K562 (cell line): ENCODE results near the gene ZFYVE28. TPM values are rescaled to one million over a fixed set of nuclear protein-coding genes. Genes with fewer than 3 reads are reported as not detected.

Experiments
- ARNT ChIP-seq, 2 experiments: fragments of 450-650 bp; IDR thresholded peaks; 2 replicates each; pipeline ENCODE4 v1.6.1; 2016; ENCODE audit warnings: mild to moderate bottlenecking in 1 of 2
- KAT7 ChIP-seq: sonication (generic); formaldehyde crosslinking; IDR thresholded peaks from 2 replicates; pipeline ENCODE4 v1.8.0; 2022; ENCODE audit warnings: missing genetic modification reagents, mild to moderate bottlenecking, borderline replicate concordance
- PPARD ChIP-seq: fragments of 250-450 bp; sonication (Bioruptor Pico); IDR thresholded peaks from 2 replicates; pipeline ENCODE4 v1.8.0; 2022; ENCODE audit warnings: inconsistent platforms, mild to moderate bottlenecking, moderate library complexity
- SP1 ChIP-seq: sonication (generic); formaldehyde crosslinking; IDR thresholded peaks from 2 replicates; pipeline ENCODE4 v1.8.1; 2022; ENCODE audit warnings: mild to moderate bottlenecking, missing genetic modification reagents
- TFAM ChIP-seq: fragments of 250-450 bp; sonication (Bioruptor Pico); conservative IDR thresholded peaks from 2 replicates; pipeline ENCODE4 v1.5.0; 2021; ENCODE audit warnings: mild to moderate bottlenecking, moderate library complexity
- ZNF384 ChIP-seq: IDR thresholded peaks from 2 replicates; pipeline ENCODE4 v1.6.1; 2012; ENCODE audit warnings: low read depth, low read length, improper control_type of control experiment
- ZNF766 ChIP-seq: fragments of 200-800 bp; sonication (Bioruptor generic); conservative IDR thresholded peaks from 2 replicates; pipeline ENCODE4 v1.6.1; 2016; ENCODE audit warnings: missing genetic modification characterization, missing compliant biosample characterization
- polyA plus RNA-seq, 8 experiments: library from polyadenylated mRNA; depleted of rRNA in 4 of 8; stranded (reverse) in 5 of 8; unstranded in 3 of 8; fragments of >200 nt; fragmentation: Nextera tagmentation in 2 of 8; fragmentation: Illumina TruSeq in 1 of 8; extraction: Ambion mirVana in 2 of 8; extraction: Trizol in 1 of 8; gene quantifications; 2 replicates each; pipeline versions ENCODE4 v1.2.1 to v1.2.3, GENCODE V29; 2011 to 2014; ENCODE audit warnings: inconsistent platforms in 1 of 8, missing spikeins in 1 of 8
- total RNA-seq, 7 experiments: library from RNA; depleted of rRNA in 6 of 7; stranded (reverse); fragments of >200 nt in 6 of 7; fragmentation: Illumina TruSeq in 2 of 7; extraction: Trizol in 2 of 7; gene quantifications; 2 replicates each; pipeline versions ENCODE4 v1.2.1 to v1.2.3, GENCODE V29; 2011 to 2021; ENCODE audit warnings: low replicate concordance in 1 of 7
- TF ChIP-seq, protein P1 (sequence below), 2 experiments: IDR thresholded peaks; 2 replicates each; pipeline ENCODE4 v1.6.1; 2011; ENCODE audit warnings: borderline replicate concordance in 1 of 2, control low read depth in 1 of 2, low read depth in 1 of 2, low read length in 1 of 2, mild to moderate bottlenecking in 1 of 2, mixed read lengths in 1 of 2, moderate library complexity in 1 of 2; ENCODE audit not compliant: insufficient read depth in 1 of 2, insufficient read length in 1 of 2, poor library complexity in 1 of 2, severe bottlenecking in 1 of 2; ENCODE audit errors: extremely low read depth in 1 of 2
- TF ChIP-seq, protein P2 (sequence below): sonication (generic); formaldehyde crosslinking; IDR thresholded peaks from 2 replicates; pipeline ENCODE4 v1.9.0; 2022; ENCODE audit warnings: mild to moderate bottlenecking, missing genetic modification reagents
- TF ChIP-seq, protein P3 (sequence below), 3 experiments: IDR thresholded peaks in 2 of 3; conservative IDR thresholded peaks in 1 of 3; 2 replicates each; pipeline ENCODE4 v1.5.1; 2011 to 2012; ENCODE audit warnings: low read length in 3 of 3, mild to moderate bottlenecking in 3 of 3, control low read depth in 2 of 3, improper control_type of control experiment in 1 of 3, inconsistent platforms in 1 of 3, low read depth in 1 of 3, mixed read lengths in 1 of 3, moderate library complexity in 1 of 3; ENCODE audit not compliant: insufficient read depth in 2 of 3
- TF ChIP-seq, protein P4 (sequence below): sonication (generic); formaldehyde crosslinking; IDR thresholded peaks from 2 replicates; pipeline ENCODE4 v1.8.0; 2022; ENCODE audit warnings: mild to moderate bottlenecking, missing genetic modification reagents
- TF ChIP-seq, protein P5 (sequence below): fragments of 250-450 bp; sonication (Bioruptor Pico); IDR thresholded peaks from 2 replicates; pipeline ENCODE4 v1.4.0; 2020; ENCODE audit warnings: mild to moderate bottlenecking, moderate library complexity

Gene ZFYVE28
- total and polyA plus RNA-seq, 9 of the 15 experiments (the other 6 are each of a cell fraction or from before 2014, with no cell fraction given) = 1.3 to 24.8 (median 8.9) TPM

DNA sequence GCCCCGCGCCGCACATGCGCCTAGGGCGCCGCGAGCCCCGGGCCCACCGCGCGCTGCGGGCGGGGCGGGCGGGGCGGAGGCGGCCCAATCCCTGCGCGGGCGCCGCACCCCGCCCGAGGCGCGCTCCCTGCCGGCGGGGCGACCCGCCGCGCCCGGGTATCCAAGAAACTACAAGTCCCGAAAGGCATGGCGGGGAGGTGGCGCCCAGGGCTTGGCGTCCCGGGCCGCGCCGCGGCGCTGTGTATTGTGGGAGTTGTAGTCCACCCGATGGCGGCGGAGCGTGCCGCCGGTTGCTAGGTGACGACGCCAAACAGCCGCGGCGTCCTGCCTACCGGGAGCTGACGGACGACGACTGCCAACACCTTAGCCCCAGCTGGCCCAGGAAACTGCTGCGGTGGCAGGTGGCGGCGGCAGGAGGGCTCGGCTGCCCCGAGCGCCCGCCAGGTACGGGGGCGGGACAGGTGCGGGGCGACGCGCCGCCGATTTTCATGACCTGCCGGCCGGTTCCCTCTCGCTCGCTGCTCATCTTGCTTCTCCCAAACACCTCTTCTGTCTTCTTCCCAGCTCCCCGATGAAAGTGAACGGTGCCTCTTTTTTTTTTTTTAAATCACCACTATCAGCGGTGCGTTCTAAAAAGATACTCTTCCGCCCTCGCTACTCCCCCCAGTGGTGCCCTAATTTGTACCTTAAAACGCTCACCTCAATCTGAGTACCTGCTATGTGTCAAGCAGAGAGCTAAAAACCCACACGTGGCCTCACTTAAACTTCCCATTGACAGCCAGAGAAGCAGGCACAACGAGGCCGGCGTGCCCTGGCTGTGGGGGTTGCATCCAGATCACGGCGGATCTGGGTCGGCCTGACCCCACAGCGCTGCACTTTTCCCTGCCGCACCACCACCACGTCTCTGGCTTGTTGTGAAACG is 466 bp upstream of the ZFYVE28 start, which contains the start of gene CFAP99 (continued):
- TF ChIP-seq PPARD (CRISPR knock-in tag) (no peak), ZNF766 (peak; percentile 96), KAT7 (peak; percentile 63; the same call in 1 of the 2 replicates), SP1 (CRISPR knock-in tag) (peak; percentile 36; the same call in 1 of the 2 replicates), TFAM (CRISPR knock-in tag) (no peak), ARNT (IDR thresholded peaks at IDR 0.05) (no peak), ZNF384 (no peak)
- TF ChIP-seq, protein P1, sequence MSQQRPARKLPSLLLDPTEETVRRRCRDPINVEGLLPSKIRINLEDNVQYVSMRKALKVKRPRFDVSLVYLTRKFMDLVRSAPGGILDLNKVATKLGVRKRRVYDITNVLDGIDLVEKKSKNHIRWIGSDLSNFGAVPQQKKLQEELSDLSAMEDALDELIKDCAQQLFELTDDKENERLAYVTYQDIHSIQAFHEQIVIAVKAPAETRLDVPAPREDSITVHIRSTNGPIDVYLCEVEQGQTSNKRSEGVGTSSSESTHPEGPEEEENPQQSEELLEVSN (IDR thresholded peaks at IDR 0.05; ENCODE audit: borderline replicate concordance in 1 of 2, extremely low read depth in 1 of 2, insufficient read depth in 1 of 2, insufficient read length in 1 of 2, low read depth in 1 of 2, low read length in 1 of 2, poor library complexity in 1 of 2, severe bottlenecking in 1 of 2) = peak; percentile 29 to 58
- TF ChIP-seq, protein P2, sequence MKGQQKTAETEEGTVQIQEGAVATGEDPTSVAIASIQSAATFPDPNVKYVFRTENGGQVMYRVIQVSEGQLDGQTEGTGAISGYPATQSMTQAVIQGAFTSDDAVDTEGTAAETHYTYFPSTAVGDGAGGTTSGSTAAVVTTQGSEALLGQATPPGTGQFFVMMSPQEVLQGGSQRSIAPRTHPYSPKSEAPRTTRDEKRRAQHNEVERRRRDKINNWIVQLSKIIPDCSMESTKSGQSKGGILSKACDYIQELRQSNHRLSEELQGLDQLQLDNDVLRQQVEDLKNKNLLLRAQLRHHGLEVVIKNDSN = peak; percentile 48; the same call in 1 of the 2 replicates
- TF ChIP-seq, protein P3, sequence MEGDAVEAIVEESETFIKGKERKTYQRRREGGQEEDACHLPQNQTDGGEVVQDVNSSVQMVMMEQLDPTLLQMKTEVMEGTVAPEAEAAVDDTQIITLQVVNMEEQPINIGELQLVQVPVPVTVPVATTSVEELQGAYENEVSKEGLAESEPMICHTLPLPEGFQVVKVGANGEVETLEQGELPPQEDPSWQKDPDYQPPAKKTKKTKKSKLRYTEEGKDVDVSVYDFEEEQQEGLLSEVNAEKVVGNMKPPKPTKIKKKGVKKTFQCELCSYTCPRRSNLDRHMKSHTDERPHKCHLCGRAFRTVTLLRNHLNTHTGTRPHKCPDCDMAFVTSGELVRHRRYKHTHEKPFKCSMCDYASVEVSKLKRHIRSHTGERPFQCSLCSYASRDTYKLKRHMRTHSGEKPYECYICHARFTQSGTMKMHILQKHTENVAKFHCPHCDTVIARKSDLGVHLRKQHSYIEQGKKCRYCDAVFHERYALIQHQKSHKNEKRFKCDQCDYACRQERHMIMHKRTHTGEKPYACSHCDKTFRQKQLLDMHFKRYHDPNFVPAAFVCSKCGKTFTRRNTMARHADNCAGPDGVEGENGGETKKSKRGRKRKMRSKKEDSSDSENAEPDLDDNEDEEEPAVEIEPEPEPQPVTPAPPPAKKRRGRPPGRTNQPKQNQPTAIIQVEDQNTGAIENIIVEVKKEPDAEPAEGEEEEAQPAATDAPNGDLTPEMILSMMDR (IDR thresholded peaks at IDR 0.05 in 2 of 3, conservative IDR thresholded peaks at IDR 0.05 in 1 of 3; ENCODE audit: insufficient read depth in 2 of 3, low read depth in 1 of 3, low read length in 3 of 3) = peak; percentile 19 to 37 (median 23); a peak in 4 of 6 replicates
- TF ChIP-seq, protein P4, sequence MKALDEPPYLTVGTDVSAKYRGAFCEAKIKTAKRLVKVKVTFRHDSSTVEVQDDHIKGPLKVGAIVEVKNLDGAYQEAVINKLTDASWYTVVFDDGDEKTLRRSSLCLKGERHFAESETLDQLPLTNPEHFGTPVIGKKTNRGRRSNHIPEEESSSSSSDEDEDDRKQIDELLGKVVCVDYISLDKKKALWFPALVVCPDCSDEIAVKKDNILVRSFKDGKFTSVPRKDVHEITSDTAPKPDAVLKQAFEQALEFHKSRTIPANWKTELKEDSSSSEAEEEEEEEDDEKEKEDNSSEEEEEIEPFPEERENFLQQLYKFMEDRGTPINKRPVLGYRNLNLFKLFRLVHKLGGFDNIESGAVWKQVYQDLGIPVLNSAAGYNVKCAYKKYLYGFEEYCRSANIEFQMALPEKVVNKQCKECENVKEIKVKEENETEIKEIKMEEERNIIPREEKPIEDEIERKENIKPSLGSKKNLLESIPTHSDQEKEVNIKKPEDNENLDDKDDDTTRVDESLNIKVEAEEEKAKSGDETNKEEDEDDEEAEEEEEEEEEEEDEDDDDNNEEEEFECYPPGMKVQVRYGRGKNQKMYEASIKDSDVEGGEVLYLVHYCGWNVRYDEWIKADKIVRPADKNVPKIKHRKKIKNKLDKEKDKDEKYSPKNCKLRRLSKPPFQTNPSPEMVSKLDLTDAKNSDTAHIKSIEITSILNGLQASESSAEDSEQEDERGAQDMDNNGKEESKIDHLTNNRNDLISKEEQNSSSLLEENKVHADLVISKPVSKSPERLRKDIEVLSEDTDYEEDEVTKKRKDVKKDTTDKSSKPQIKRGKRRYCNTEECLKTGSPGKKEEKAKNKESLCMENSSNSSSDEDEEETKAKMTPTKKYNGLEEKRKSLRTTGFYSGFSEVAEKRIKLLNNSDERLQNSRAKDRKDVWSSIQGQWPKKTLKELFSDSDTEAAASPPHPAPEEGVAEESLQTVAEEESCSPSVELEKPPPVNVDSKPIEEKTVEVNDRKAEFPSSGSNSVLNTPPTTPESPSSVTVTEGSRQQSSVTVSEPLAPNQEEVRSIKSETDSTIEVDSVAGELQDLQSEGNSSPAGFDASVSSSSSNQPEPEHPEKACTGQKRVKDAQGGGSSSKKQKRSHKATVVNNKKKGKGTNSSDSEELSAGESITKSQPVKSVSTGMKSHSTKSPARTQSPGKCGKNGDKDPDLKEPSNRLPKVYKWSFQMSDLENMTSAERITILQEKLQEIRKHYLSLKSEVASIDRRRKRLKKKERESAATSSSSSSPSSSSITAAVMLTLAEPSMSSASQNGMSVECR (CRISPR knock-in tag) = peak; percentile 97
- TF ChIP-seq, protein P5, sequence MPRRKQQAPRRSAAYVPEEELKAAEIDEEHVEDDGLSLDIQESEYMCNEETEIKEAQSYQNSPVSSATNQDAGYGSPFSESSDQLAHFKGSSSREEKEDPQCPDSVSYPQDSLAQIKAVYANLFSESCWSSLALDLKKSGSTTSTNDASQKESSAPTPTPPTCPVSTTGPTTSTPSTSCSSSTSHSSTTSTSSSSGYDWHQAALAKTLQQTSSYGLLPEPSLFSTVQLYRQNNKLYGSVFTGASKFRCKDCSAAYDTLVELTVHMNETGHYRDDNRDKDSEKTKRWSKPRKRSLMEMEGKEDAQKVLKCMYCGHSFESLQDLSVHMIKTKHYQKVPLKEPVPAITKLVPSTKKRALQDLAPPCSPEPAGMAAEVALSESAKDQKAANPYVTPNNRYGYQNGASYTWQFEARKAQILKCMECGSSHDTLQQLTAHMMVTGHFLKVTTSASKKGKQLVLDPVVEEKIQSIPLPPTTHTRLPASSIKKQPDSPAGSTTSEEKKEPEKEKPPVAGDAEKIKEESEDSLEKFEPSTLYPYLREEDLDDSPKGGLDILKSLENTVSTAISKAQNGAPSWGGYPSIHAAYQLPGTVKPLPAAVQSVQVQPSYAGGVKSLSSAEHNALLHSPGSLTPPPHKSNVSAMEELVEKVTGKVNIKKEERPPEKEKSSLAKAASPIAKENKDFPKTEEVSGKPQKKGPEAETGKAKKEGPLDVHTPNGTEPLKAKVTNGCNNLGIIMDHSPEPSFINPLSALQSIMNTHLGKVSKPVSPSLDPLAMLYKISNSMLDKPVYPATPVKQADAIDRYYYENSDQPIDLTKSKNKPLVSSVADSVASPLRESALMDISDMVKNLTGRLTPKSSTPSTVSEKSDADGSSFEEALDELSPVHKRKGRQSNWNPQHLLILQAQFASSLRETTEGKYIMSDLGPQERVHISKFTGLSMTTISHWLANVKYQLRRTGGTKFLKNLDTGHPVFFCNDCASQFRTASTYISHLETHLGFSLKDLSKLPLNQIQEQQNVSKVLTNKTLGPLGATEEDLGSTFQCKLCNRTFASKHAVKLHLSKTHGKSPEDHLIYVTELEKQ = no peak
